Heart left ventricle (tissue), 16 donors: ENCODE results near the gene NSD2. TPM values are rescaled to one million over a fixed set of nuclear protein-coding genes. Genes with fewer than 3 reads are reported as not detected.
A peak's percentile ranks its signal among the peaks of the same experiment; 100 is the strongest.

Experiments used
- ATAC-seq, 4 donors: fragments of 200-7000 bp; cut with Tn5 transposase; one replicate each; pipeline ENCODE4 v1.9.1; 2020 to 2022; ENCODE audit warnings: moderate library complexity in 4 of 4, mild to moderate bottlenecking in 3 of 4, moderate number of reproducible peaks in 1 of 4
- DNase-seq, 5 donors: peaks; one replicate each; pipeline ENCODE4 v3.0.0-alpha.2; 2020
- H3K27ac ChIP-seq, 12 donors: fragments of 200-600 bp; sonication (generic) in 4 of 12; one replicate each; pipeline versions ENCODE4 v1.5.0 to v1.8.0; 2016 to 2022; ENCODE audit warnings: mild to moderate bottlenecking in 2 of 12
- H3K27me3 ChIP-seq, 9 donors: fragments of 200-600 bp; sonication (generic) in 2 of 9; one replicate each; pipeline versions ENCODE4 v1.5.1 to v1.8.0; 2016 to 2022; ENCODE audit warnings: mild to moderate bottlenecking in 3 of 9
- H3K36me3 ChIP-seq, 9 donors: fragments of 200-600 bp; sonication (generic) in 2 of 9; one replicate each; pipeline versions ENCODE4 v1.5.0 to v1.8.0; 2018 to 2022; ENCODE audit warnings: mild to moderate bottlenecking in 2 of 9
- H3K4me1 ChIP-seq, 12 donors: fragments of 200-600 bp; sonication (generic) in 4 of 12; one replicate each; pipeline versions ENCODE4 v1.5.0 to v1.8.0; 2016 to 2022; ENCODE audit warnings: mild to moderate bottlenecking in 3 of 12
- H3K4me3 ChIP-seq, 12 donors: fragments of 200-600 bp; sonication (generic) in 4 of 12; one replicate each; pipeline versions ENCODE4 v1.5.0 to v1.8.0; 2017 to 2022; ENCODE audit warnings: mild to moderate bottlenecking in 9 of 12, moderate library complexity in 4 of 12
- H3K9me3 ChIP-seq, 12 donors: fragments of 200-600 bp; sonication (generic) in 4 of 12; one replicate each; pipeline versions ENCODE4 v1.5.0 to v1.8.0; 2016 to 2022; ENCODE audit warnings: mild to moderate bottlenecking in 1 of 12
- POLR2A ChIP-seq, 2 donors: fragments of 450-650 bp; IDR thresholded peaks; one replicate each; pipeline ENCODE4 v1.6.1; 2017; ENCODE audit warnings: antibody characterized with exemption in 2 of 2, mild to moderate bottlenecking in 2 of 2, moderate library complexity in 2 of 2
- WGBS, 4 donors: extraction: QIAGEN DNeasy Blood & Tissue Kit in 2 of 4; methylation state at CpG; one replicate each; pipeline versions ENCODE4 v1.1.5 to v1.1.7; 2013 to 2018; 5-methylcytosine and 5-hydroxymethylcytosine counted together
- intact Hi-C, 10 donors: fragments of 100-400 bp; cut with DNase I; formaldehyde crosslinking; loops; one replicate each; pipeline versions ENCODE4 v1.11.1 to v1.14.2; 2022
- polyA plus RNA-seq, 2 donors: library from polyadenylated mRNA; stranded (reverse); fragments of 200-250 nt; gene quantifications; one replicate each; pipeline ENCODE4 v1.2.3, GENCODE V29; 2013
- total RNA-seq, 9 donors: library from RNA; depleted of rRNA in 2 of 9; stranded (reverse); fragments of >200 nt in 2 of 9; fragmentation: NEBNext Ultra II Directional in 3 of 9; extraction: Animal tissue kit (Norgen Biotek cat#: 25700) in 3 of 9; gene quantifications; one replicate each; pipeline versions ENCODE4 v1.1.0 to v1.2.4, GENCODE V29; 2016 to 2023
- TF ChIP-seq, protein P1 (sequence below), 12 donors: fragments of 200-600 bp; sonication (generic) in 4 of 12; IDR thresholded peaks; one replicate each; pipeline versions ENCODE4 v1.5.0 to v1.8.0; 2018 to 2022; ENCODE audit warnings: antibody characterized with exemption in 12 of 12, mild to moderate bottlenecking in 5 of 12
- donor health status: ischemic (EF 13 %, LVEDD 7.1; RV severe dilation, severe dysfunction).
- donor health status: healthy with polysubstance abuse.
- donor health status: DM: no; HTN: yes; CAD: no.
- donor health status: DM: no; HTN: no; CAD: no.
- donor health status: ischemic (EF 25% LVEDD 6.9; RV normal size, moderate dysfunction).
- donor health status: ischemic (EF 25% LVEDD 5.7; RV mildly dilated, moderate dysfunction).
- donor health status: healthy.
- donor health status: DM: yes; HTN: yes; CAD: no.
- donor health status: ischemic (EF 35%, LVEDD 5.7; RV mildly dilated, moderate dysfunction).
- donor health status: nonischemic (EF 11% LVEDD 7.7; RV severe dilation, severe dysfunction).
- donor health status: DM: yes; HTN: yes; CAD: no.
- donor health status: PGD.
- donor health status: ischemic (EF 29% LVEDD 5.4; RV normal size, mild dysfunction).
- donor health status: nonischemic (EF 23%, LVEDD 6.1; RV moderate dilation, normal function).

Gene NSD2
- total and polyA plus RNA-seq, 11 donors: 11.4 to 63.3 (median 39.0) TPM

DNA sequence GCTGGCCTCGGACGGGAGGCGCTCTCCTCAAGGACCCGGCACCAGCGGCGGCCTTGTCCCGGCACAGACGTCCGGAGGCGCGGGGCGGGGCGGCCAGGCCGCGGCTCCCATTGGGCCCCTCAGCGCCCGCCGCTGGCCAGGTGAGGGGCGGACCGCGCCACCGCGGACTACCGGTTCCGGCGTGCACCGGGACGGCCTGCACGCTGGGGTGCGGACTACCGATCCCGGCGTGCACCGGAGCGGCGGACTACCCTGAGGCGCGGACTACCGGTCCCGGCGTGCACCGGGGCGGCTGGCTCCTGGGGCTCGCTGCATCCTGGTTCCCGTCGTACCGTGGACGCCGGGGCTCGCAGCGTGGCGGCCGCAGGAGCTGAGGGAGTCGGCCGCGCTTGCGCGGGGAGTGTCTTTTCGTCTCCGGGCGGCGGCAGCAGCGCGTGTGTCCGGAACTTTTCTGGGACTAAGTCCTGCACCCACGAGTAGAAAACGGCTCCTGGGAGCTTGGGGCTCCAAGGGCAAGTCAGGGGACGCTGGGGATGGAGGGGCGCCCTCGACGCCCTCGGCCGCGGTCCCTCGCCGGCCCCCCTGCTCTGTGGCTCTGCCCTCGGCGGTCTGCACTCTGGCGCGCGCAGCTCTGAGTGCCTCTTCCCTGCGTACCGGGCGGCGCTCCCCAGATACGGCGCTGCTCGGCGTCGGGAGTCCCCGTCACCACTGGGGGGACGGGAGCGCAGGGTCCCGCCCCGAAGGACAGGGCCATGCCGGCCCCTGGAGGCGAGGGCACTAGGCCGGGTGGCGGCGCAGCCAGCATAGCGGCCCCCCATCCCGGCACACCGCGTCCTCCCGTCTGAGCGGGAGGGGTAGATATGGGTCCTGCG is 14.9 kb upstream of the NSD2 start, which contains the start of gene LETM1:
TSS of gene LETM1 (minus strand) at position 86 of the 872 bp plus-strand sequence. CDS start 206 bp downstream, outside the sequence.
- ATAC-seq: peak; percentile 96 to 98 (median 97)
- TF ChIP-seq, protein P1, sequence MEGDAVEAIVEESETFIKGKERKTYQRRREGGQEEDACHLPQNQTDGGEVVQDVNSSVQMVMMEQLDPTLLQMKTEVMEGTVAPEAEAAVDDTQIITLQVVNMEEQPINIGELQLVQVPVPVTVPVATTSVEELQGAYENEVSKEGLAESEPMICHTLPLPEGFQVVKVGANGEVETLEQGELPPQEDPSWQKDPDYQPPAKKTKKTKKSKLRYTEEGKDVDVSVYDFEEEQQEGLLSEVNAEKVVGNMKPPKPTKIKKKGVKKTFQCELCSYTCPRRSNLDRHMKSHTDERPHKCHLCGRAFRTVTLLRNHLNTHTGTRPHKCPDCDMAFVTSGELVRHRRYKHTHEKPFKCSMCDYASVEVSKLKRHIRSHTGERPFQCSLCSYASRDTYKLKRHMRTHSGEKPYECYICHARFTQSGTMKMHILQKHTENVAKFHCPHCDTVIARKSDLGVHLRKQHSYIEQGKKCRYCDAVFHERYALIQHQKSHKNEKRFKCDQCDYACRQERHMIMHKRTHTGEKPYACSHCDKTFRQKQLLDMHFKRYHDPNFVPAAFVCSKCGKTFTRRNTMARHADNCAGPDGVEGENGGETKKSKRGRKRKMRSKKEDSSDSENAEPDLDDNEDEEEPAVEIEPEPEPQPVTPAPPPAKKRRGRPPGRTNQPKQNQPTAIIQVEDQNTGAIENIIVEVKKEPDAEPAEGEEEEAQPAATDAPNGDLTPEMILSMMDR (IDR thresholded peaks at IDR 0.05): peak in 4 of 12 donors; percentile 3 to 31 (median 22)
- peak in 1 of 2 donors; percentile 81 for TF ChIP-seq POLR2A (IDR thresholded peaks at IDR 0.05)
- Histone ChIP-seq H3K36me3 (peaks cover 0 to 6% (median 0%) of the 10 kb centered on the region in 9 donors), H3K4me3 (peak within 1 kb of the TSS; percentile 55 to 99 (median 84)), H3K27ac (peak within 1 kb of the TSS; percentile 26 to 94 (median 88)), H3K9me3 (no peaks in the 10 kb centered on the region), H3K27me3 (no peaks in the 10 kb centered on the region), H3K4me1 (peaks cover 0 to 49% (median 23%) of the 10 kb centered on the region in 12 donors)
- WGBS, 4 donors: 0% methylated on average over 26 to 107 of the region's 107 CpGs
- DNase-seq: peak; percentile 96 to 98 (median 97)
- intact Hi-C loops: loop anchor here in 8 of 10 donors (1.0 to 10.0 kb wide), 4 partner anchors 14 to 62 kb away; partner anchors contain the start of genes FGFR3 (in 1 of the 8) and NSD2 (in 1 of the 8)

DNA sequence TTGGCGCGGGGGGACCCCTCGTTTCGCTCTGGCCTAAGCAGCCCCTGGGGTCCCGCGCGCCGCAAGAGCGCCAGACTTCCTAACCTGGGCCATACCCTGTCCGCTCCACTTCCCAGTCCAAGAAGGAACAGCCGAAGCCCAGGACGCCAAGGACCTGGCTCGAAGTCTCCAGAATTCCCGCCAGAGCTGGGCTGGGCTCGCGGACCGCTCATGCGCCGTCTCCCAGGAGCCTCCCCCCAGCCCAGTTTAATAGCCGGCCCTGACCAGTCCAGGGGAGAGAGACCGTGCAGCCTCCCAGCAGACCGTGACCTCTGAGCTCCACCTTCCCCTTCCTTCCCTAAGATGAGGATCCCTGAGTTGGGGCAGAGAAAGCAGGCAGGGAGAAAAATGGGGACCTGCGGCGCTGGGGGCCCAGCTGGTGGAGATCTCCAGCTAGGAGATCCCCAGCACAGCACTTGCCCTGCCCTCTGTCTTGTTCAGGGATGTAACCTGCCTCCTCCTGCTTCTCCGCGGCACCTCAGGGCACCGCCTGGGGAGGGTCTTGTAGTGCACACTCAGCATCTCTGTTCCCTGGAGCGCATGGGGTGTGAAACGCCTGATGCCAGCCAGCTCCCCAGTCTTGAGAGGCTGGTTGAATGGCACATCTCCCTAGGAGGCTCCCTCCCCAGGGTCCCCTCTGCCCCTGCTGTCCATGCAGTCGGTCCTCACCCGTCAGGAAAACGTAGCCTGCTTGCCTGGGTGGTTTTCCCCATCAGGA is 14.1 kb upstream of the NSD2 start:
- Histone ChIP-seq H3K27ac (peak overlapping the region; percentile 26 to 94 (median 88)), H3K4me1 (peaks cover 0 to 41% (median 22%) of the 10 kb centered on the region in 12 donors), H3K4me3 (peak overlapping the region; percentile 55 to 99 (median 84)), H3K36me3 (peaks cover 0 to 6% (median 0%) of the 10 kb centered on the region in 9 donors), H3K27me3 (no peaks in the 10 kb centered on the region), H3K9me3 (no peaks in the 10 kb centered on the region)
- TF ChIP-seq, protein P1 (IDR thresholded peaks at IDR 0.05): no peak
- no peak for TF ChIP-seq POLR2A (IDR thresholded peaks at IDR 0.05)
- DNase-seq: peak in 1 of 5 donors; percentile 41
- WGBS, 4 donors: 24 to 31% (median 25%) methylated on average over 16 to 32 of the region's 32 CpGs
- intact Hi-C loops: loop anchor here in 8 of 10 donors (1.0 to 10.0 kb wide), 4 partner anchors 13 to 62 kb away; partner anchors contain the start of genes FGFR3 (in 1 of the 8) and NSD2 (in 1 of the 8)
- peak in 3 of 4 donors; percentile 5 to 12 (median 7) for ATAC-seq

DNA sequence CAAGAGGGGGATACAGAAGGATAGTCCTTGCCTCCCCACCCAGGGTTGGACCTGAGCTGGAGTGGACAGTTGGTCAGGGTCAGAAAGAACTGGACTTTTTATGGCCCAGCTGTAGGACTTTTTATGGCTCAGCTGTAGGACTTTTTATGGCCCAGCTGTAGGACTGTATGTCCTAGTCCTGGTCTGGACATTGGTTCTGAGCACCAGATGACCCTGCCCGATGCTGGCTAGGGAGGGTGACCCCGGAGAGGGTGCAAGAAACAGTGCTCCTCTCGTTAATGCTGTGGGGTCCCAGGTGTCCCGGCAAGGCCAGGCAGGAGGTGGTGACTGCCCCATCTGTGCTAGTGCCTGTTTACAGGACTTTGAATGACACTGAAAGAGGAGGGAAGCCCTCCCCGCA is 13.3 kb upstream of the NSD2 start:
- peaks cover 0 to 6% (median 0%) of the 10 kb centered on the region in 9 donors for H3K36me3 ChIP-seq
- H3K4me3 ChIP-seq: no peak overlapping the region
- no peaks in the 10 kb centered on the region for H3K9me3 ChIP-seq
- TF ChIP-seq POLR2A (IDR thresholded peaks at IDR 0.05): no peak
- TF ChIP-seq, protein P1 (IDR thresholded peaks at IDR 0.05): no peak
- H3K4me1 ChIP-seq: peaks cover 0 to 37% (median 21%) of the 10 kb centered on the region in 12 donors
- DNase-seq: no peak
- no peak overlapping the region for H3K27ac ChIP-seq
- H3K27me3 ChIP-seq: peaks cover 0 to 4% (median 0%) of the 10 kb centered on the region in 9 donors
- WGBS, 4 donors: 86 to 92% (median 88%) methylated on average over 5 of the region's 5 CpGs
- intact Hi-C loops: loop anchor here in 8 of 10 donors (5.0 to 10.0 kb wide), 2 partner anchors 39 to 63 kb away; partner anchors contain the start of gene FGFR3 (in 1 of the 8)
- no peak for ATAC-seq
